Type B pancreatic cell (in vitro differentiated cells): ENCODE results near the gene RNF151. TPM values are rescaled to one million over a fixed set of nuclear protein-coding genes. Genes with fewer than 3 reads are reported as not detected.

Experiments used
- DNase-seq: peaks from one replicate; pipeline ENCODE4 v3.0.0; 2021; ENCODE audit warnings: mixed read lengths; ENCODE audit not compliant: unreplicated experiment; ENCODE audit errors: extremely low spot score
- H3K27ac Mint-ChIP-seq: 2 replicates; pipeline ENCODE4 v1.8.0; 2021; ENCODE audit warnings: mild to moderate bottlenecking, mixed read lengths
- H3K27me3 Mint-ChIP-seq: 2 replicates; pipeline ENCODE4 v1.8.0; 2021; ENCODE audit warnings: mixed read lengths
- H3K36me3 Mint-ChIP-seq: 2 replicates; pipeline ENCODE4 v1.8.0; 2021; ENCODE audit warnings: mixed read lengths
- H3K4me1 Mint-ChIP-seq: one replicate; pipeline ENCODE4 v1.8.0; 2021; ENCODE audit warnings: mixed read lengths; ENCODE audit not compliant: unreplicated experiment
- H3K4me3 Mint-ChIP-seq: 2 replicates; pipeline ENCODE4 v1.8.0; 2021; ENCODE audit warnings: mild to moderate bottlenecking, mixed read lengths
- H3K9me3 Mint-ChIP-seq: 2 replicates; pipeline ENCODE4 v1.8.0; 2021; ENCODE audit warnings: mixed read lengths
- CTCF ChIP-seq: fragments of 200-600 bp; sonication (generic); conservative IDR thresholded peaks from 2 replicates; pipeline ENCODE4 v1.5.0; 2021; ENCODE audit warnings: antibody characterized with exemption, mild to moderate bottlenecking
- total RNA-seq: library from RNA; stranded (reverse); gene quantifications from 2 replicates; pipeline ENCODE4 v1.2.1, GENCODE V29; 2021; ENCODE audit warnings: low replicate concordance

The RNF151 gene
- total RNA-seq, 1 donor from 2014 or later: not detected

DNA sequence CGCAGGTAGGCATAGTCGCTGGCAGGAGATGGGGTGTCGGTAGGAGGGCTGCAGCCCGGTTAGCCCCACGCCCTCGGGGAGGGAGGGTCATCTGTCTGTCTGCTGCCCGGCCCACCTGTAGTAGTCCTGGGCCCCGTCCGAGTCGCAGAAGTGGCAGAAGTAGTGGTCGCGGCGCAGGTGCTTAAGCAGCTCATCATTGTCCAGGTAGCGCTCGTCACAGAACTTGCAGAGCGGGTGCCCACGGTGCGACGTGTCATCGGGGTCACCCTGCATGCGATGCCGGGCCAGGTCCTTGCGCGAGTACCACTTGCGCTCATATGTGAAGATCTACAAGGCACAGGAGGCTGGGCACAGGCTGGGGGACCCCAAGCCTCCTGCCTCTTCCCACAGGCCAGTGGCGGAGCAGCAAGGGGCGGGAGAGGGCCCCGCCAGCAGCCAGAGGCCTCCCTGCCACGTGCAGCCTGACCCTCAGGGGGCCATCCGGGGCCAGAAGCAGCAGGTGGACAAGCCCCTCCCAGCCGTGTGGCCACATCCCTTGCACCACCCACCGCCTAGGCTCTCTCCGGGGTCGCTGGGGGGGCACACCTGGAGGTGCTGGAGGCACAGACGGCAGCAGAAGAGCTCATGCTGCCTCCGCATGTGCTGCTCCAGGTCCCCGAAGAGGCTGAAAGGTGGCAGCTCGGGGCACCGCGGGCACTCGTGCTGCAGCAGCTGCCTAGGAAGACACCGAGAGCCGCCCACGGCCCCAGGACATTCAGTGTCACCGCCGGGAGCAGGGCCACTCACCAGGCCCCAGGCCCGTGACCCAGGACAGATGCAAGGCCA, 36.0 kb downstream of the RNF151 start:
- H3K4me3 Mint-ChIP-seq: no peak overlapping the region
- no peaks in the 10 kb centered on the region for H3K27me3 Mint-ChIP-seq
- no peak for TF ChIP-seq CTCF
- H3K27ac Mint-ChIP-seq: no peak overlapping the region
- H3K36me3 Mint-ChIP-seq: no peaks in the 10 kb centered on the region
- DNase-seq: no peak
- H3K4me1 Mint-ChIP-seq: no peaks in the 10 kb centered on the region
- H3K9me3 Mint-ChIP-seq: no peaks in the 10 kb centered on the region

GRCh38 chr16:2003231-2003826, 36.7 kb downstream of the RNF151 start:
- no peaks in the 10 kb centered on the region for H3K9me3 Mint-ChIP-seq
- no peaks in the 10 kb centered on the region for H3K27me3 Mint-ChIP-seq
- TF ChIP-seq CTCF: no peak
- H3K27ac Mint-ChIP-seq: no peak overlapping the region
- no peak for DNase-seq
- peaks cover 2% of the 10 kb centered on the region for H3K4me1 Mint-ChIP-seq
- no peaks in the 10 kb centered on the region for H3K36me3 Mint-ChIP-seq
- H3K4me3 Mint-ChIP-seq: no peak overlapping the region

DNA sequence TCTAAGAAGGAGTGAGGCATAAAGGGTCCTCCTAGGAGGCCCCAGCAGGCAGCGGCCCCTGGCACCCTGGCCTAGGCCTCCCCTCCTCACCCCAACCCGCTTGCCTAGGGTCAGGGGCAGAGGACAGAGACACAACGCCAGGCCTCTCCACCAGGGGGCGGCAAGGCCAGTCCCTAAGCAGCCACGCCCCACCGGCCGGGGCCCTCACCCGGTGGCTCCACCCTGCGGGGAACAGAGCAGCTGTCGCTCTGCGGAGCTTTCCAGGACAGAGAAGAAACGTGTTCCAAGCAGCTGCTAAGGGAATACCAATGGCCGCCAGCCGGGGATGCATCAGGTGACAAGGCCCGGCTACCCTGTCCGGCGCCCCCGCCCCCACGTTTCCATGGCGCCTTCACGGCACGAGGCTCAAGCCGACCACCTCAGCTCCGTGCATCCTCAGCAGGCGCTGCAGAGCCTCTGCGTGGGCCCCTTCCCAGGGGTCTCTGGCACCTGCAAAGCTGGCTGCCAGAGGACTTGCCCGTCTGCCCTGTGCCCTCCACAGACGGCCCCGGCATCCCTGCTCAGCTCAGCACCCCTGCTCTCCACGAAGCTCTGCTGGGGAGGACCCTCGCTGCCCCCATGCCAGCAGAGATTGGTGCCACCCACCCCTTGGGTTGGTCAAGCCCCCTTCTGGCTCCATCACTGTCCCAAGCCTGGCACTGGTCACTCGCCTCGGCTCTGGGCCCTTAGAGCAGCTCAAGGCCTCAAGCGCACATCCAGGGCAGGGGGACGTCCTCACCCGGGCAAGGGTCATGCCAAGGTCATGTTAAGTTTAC, 37.4 kb downstream of the RNF151 start:
- peaks cover 8% of the 10 kb centered on the region for H3K4me1 Mint-ChIP-seq
- no peak overlapping the region for H3K27ac Mint-ChIP-seq
- H3K4me3 Mint-ChIP-seq: no peak overlapping the region

GRCh38 chr16:2004795-2005517, 38.3 kb downstream of the RNF151 start:
- no peaks in the 10 kb centered on the region for H3K36me3 Mint-ChIP-seq
- H3K27me3 Mint-ChIP-seq: no peaks in the 10 kb centered on the region
- TF ChIP-seq CTCF: no peak
- H3K27ac Mint-ChIP-seq: no peak overlapping the region
- H3K4me3 Mint-ChIP-seq: no peak overlapping the region
- no peaks in the 10 kb centered on the region for H3K9me3 Mint-ChIP-seq
- no peak for DNase-seq
- peaks cover 9% of the 10 kb centered on the region for H3K4me1 Mint-ChIP-seq

More for the DNA sequence above, 37.4 kb downstream of the RNF151 start:
- DNase-seq: peak; percentile 93
- no peaks in the 10 kb centered on the region for H3K36me3 Mint-ChIP-seq
- no peaks in the 10 kb centered on the region for H3K27me3 Mint-ChIP-seq
- H3K9me3 Mint-ChIP-seq: no peaks in the 10 kb centered on the region
- peak; percentile 97 for TF ChIP-seq CTCF

GRCh38 chr16:2005646-2006045, 39.0 kb downstream of the RNF151 start:
- Mint-ChIP-seq H3K4me1 (peaks cover 15% of the 10 kb centered on the region), H3K27ac (no peak overlapping the region), H3K9me3 (no peaks in the 10 kb centered on the region), H3K36me3 (no peaks in the 10 kb centered on the region), H3K4me3 (no peak overlapping the region), H3K27me3 (no peaks in the 10 kb centered on the region)
- no peak for TF ChIP-seq CTCF
- DNase-seq: no peak
